GM19240 (cell line): ENCODE results near the gene LDB2.
"Not testable (repeated sequence)": the region's sequence is repeated elsewhere in the genome, so short reads cannot be mapped to it uniquely, and the experiment has no call there.

ENCODE experiments used
- DNase-seq: peaks from one replicate; pipeline ENCODE4 v3.0.0; 2011; ENCODE audit warnings: low spot score; ENCODE audit not compliant: insufficient read length

The LDB2 gene

GRCh38 chr4:16569790-16570189 is 328.7 kb downstream of the LDB2 start:
- DNase-seq: no peak

DNA sequence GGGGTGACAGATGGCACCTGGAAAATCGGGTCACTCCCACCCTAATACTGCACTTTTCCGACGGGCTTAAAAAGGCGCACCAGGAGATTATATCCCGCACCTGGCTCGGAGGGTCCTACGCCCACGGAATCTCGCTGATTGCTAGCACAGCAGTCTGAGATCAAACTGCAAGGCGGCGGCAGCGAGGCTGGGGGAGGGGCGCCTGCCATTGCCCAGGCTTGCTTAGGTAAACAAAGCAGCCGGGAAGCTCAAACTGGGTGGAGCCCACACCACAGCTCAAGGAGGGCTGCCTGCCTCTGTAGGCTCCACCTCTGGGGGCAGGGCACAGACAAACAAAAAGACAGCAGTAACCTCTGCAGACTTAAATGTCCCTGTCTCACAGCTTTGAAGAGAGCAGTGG is 341.1 kb downstream of the LDB2 start:
- DNase-seq: not testable (repeated sequence)

- DNase-seq: no peak
These were observed 343.3 kb downstream of the LDB2 start for GRCh38 chr4:16555156-16555555.

- DNase-seq: no peak
These were observed 347.9 kb downstream of the LDB2 start for GRCh38 chr4:16550531-16550930.

GRCh38 chr4:16545656-16546055 is 352.8 kb downstream of the LDB2 start:
- no peak for DNase-seq

GRCh38 chr4:16544869-16545268 is 353.6 kb downstream of the LDB2 start:
- no peak for DNase-seq

- no peak for DNase-seq
These were observed 354.2 kb downstream of the LDB2 start for GRCh38 chr4:16544251-16544721.

GRCh38 chr4:16537926-16538325 is 360.5 kb downstream of the LDB2 start:
- no peak for DNase-seq

DNA sequence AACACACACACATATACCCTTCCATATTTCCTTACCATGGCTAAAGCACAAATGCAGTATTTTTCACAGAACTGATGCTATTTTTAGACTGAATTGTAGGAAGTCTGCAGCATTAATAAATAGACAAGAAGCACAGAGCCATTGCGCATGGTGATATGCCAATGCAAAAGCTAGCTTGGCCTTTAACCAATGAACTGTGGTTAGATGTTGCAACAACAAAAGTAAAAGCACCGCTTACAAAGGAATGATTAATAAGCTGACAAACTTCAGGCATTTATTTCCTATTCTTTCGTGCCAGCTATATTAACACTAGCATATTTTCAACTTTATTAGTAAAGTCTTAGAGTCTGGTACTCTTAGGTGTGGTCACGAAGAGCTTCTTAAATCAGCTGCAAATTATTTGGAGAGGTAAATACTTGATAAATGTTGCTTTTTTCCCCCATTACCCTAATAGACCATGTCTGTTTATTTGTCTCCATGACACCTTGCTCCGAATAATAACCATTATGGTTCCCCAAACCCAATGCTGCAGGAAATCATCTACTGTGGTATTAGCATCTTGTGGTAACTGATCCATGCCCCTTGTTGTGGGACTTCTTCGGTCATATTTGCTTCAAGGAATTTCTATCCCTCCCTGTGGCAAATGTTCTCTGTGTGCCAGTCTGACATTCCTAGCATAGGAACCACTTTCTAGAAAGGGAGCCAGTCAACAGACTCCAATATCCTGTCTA is 366.0 kb downstream of the LDB2 start:
- DNase-seq: no peak

DNA sequence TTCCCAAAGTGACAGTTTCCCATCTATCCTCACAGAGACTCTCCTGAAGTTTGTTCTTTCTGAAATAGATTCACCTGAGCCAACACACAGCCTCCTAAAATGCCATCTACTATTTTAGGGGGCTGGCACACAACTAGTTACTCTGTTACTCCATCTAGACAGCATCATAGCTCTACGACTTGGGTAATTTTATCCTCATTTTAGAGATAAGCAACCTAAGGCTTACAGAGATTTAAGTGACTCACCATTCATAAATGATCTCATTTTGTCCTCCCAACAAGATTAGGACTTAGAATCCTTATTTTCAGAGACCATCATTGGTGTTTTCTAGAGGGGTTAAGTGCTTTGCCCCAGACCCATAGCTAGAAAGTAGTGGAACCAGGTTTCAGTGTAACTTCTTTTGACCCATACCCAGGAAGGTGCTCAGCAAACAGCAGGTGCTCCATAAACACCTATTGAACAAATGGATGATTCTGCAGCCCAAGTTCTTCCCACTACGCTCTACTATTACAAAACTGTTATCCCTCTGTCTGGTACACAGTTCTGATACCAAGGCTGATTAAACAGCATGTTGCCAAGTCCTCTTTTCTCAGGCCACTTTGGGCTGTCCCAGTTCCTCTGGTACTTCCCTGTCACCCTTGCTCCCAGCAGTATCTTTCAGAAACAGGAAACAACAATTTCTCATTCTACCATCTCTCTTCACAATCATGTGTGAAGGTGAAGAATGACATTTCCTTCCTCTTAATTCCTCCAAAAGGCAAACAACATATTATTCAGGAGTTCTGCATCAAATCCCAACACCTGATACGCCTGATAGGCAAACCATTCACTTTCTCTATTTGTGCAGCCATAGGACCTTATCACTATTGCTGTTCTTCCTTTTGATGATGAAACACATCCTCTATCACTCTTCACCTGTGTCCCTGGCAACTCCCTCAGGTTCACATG is 367.5 kb downstream of the LDB2 start:
- no peak for DNase-seq

- no peak for DNase-seq
These were observed 373.4 kb downstream of the LDB2 start for GRCh38 chr4:16524911-16525554.

DNA sequence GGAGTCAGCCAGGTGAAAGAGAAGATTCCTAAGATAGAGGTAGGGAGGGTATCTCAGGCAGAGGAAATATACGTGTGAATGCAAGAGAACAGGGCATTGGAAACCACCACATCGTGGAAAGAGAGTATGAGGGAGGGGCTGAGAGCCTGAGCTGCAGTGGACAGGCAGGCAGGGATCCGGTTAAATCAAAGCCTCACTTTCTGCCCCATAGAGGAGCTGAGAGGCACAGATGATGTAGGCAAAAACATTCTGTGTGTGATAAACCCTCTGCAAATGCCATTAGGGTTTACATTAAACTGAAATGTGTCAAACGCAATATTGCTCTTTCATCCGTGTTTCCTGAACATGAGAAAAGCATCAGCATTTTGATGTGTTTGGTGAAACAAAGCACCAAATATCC is 374.0 kb downstream of the LDB2 start:
- no peak for DNase-seq

DNA sequence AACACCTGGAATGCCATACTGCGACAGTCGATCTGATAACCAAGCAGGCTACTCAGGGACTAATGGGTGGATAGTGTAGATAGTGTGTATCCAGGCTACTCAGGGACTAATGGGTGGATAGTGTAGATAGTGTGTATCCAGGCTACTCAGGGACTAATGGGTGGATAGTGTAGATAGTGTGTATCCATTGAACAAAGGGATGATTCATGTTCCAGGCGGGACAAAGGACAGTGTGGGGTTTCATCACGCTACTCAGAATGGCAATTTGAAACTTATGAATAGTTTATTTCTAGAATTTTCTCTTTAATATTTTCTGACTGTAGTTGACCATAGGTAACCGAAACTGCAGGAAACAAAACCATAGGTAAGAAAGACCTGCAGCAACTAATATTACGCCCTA is 374.9 kb downstream of the LDB2 start:
- not testable (repeated sequence) for DNase-seq

DNA sequence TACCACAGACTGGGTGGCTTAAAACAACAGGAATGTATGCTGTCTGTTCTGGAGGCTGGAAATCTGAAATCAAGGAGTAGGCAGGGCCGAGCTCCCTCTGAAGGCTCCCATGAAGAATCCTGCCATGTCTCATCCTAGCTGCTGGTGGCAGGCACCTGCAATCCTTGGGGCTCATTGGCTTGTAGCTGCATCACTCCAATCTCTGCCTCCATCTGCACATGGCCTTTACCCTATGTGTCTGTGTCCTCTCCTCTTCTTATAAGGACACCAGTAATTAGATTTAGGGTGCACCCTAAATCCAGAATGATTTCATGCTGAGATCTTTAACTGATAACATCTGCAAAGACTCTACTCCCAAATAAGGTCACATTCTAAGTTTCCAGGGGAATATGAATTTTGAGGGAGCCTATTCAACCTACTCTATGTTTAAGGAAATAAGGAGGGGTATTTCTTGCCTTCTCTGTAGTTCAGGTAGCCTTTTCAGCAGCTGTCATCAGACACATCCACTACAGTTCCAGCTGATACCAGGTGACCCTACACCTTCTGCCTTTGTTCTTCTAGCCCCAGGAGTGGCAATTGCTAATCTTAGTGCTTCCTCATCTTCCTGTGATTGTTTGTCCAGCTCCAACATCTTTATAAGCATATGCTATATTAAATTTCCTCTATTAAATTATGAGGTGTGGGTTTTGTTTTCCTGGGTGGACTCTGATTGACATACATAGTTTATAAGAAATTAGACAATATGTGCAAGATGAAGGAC is 377.1 kb downstream of the LDB2 start:
- no peak for DNase-seq

GRCh38 chr4:16516796-16517439 is 381.5 kb downstream of the LDB2 start:
- DNase-seq: no peak

GRCh38 chr4:16513876-16514275 is 384.6 kb downstream of the LDB2 start:
- no peak for DNase-seq

- DNase-seq: no peak
These were observed 389.5 kb downstream of the LDB2 start for GRCh38 chr4:16508968-16509367.

GRCh38 chr4:16505726-16506125 is 392.7 kb downstream of the LDB2 start:
- no peak for DNase-seq

DNA sequence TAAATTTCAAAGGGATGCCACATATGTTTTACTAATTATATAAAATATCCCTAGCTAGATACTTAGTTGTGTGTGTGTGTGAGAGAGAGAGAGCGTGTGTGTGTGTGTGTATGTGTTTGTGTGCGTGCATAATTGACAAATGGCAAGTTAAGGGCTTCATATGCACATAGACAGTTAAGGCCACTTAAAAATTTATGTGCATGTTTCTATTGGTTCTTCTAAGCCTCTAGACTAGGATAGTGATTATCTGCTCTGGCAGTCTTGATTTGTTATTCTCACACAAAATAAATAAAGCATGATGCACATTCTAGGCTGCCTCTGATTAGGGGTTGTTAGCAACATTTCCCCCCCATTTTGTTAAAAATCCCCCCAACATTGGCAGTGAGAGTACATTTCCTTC is 393.2 kb downstream of the LDB2 start:
- DNase-seq: no peak

GRCh38 chr4:16503421-16504100 is 394.9 kb downstream of the LDB2 start:
- no peak for DNase-seq
